HG02973 (cell line): Measurements from ENCODE around the gene BPI.
"Not testable (repeated sequence)": the region's sequence is repeated elsewhere in the genome, so short reads cannot be mapped to it uniquely, and the experiment has no call there.

Source experiments
- ATAC-seq: cut with Tn5 transposase; IDR thresholded peaks from one replicate; pipeline ENCODE4 v1.9.1; 2021; ENCODE audit warnings: moderate library complexity; ENCODE audit not compliant: unreplicated experiment

BPI gene

GRCh38 chr20:38302786-38303185 lies 1.2 kb upstream of the BPI start:
- ATAC-seq, result no peak

GRCh38 chr20:38304845-38305447 lies 990 bp downstream of the BPI start:
- no peak for ATAC-seq

- no peak for ATAC-seq
Observed at GRCh38 chr20:38305541-38305940, 1.6 kb downstream of the BPI start.

- no peak for ATAC-seq
Observed at GRCh38 chr20:38306379-38306778, 2.4 kb downstream of the BPI start.

- ATAC-seq, result no peak
Observed at GRCh38 chr20:38307371-38308046, 3.6 kb downstream of the BPI start.

- no peak for ATAC-seq
Observed at GRCh38 chr20:38308047-38308438, 4.1 kb downstream of the BPI start.

- ATAC-seq, result no peak
Observed at GRCh38 chr20:38308447-38308846, 4.5 kb downstream of the BPI start.

- no peak for ATAC-seq
Observed at GRCh38 chr20:38311091-38311490, 7.1 kb downstream of the BPI start.

GRCh38 chr20:38311491-38311890 lies 7.5 kb downstream of the BPI start:
- no peak for ATAC-seq

- no peak for ATAC-seq
Observed at GRCh38 chr20:38313676-38314075, 9.7 kb downstream of the BPI start.

- not testable (repeated sequence) for ATAC-seq
Observed at GRCh38 chr20:38314350-38314749, 10.4 kb downstream of the BPI start.

GRCh38 chr20:38315290-38315966 lies 11.5 kb downstream of the BPI start:
- ATAC-seq, result no peak

GRCh38 chr20:38316341-38316740 lies 12.4 kb downstream of the BPI start:
- ATAC-seq, result no peak

- ATAC-seq, result no peak
Observed at GRCh38 chr20:38317422-38317821, 13.5 kb downstream of the BPI start.

GRCh38 chr20:38320221-38320620 lies 16.3 kb downstream of the BPI start:
- ATAC-seq, result no peak

- no peak for ATAC-seq
Observed at GRCh38 chr20:38321959-38322598, 18.1 kb downstream of the BPI start.

GRCh38 chr20:38324159-38324558 lies 20.2 kb downstream of the BPI start:
- no peak for ATAC-seq

GRCh38 chr20:38325167-38325566 lies 21.2 kb downstream of the BPI start:
- ATAC-seq, result no peak

GRCh38 chr20:38325905-38326304 lies 21.9 kb downstream of the BPI start:
- ATAC-seq, result no peak

- ATAC-seq, result no peak
Observed at GRCh38 chr20:38326309-38326708, 22.4 kb downstream of the BPI start.

GRCh38 chr20:38330638-38331037 lies 26.7 kb downstream of the BPI start:
- ATAC-seq, result no peak

- no peak for ATAC-seq
Observed at GRCh38 chr20:38331245-38331644, 27.3 kb downstream of the BPI start.
